AG08396 (cell line): ENCODE data around the gene GPT2.
A peak's percentile ranks its signal among the peaks of the same experiment; 100 is the strongest.

Experiments used
- DNase-seq: peaks from one replicate; pipeline ENCODE4 v3.0.0; 2012; ENCODE audit warnings: low spot score, mixed read lengths

The GPT2 gene, protein sequence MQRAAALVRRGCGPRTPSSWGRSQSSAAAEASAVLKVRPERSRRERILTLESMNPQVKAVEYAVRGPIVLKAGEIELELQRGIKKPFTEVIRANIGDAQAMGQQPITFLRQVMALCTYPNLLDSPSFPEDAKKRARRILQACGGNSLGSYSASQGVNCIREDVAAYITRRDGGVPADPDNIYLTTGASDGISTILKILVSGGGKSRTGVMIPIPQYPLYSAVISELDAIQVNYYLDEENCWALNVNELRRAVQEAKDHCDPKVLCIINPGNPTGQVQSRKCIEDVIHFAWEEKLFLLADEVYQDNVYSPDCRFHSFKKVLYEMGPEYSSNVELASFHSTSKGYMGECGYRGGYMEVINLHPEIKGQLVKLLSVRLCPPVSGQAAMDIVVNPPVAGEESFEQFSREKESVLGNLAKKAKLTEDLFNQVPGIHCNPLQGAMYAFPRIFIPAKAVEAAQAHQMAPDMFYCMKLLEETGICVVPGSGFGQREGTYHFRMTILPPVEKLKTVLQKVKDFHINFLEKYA

DNA sequence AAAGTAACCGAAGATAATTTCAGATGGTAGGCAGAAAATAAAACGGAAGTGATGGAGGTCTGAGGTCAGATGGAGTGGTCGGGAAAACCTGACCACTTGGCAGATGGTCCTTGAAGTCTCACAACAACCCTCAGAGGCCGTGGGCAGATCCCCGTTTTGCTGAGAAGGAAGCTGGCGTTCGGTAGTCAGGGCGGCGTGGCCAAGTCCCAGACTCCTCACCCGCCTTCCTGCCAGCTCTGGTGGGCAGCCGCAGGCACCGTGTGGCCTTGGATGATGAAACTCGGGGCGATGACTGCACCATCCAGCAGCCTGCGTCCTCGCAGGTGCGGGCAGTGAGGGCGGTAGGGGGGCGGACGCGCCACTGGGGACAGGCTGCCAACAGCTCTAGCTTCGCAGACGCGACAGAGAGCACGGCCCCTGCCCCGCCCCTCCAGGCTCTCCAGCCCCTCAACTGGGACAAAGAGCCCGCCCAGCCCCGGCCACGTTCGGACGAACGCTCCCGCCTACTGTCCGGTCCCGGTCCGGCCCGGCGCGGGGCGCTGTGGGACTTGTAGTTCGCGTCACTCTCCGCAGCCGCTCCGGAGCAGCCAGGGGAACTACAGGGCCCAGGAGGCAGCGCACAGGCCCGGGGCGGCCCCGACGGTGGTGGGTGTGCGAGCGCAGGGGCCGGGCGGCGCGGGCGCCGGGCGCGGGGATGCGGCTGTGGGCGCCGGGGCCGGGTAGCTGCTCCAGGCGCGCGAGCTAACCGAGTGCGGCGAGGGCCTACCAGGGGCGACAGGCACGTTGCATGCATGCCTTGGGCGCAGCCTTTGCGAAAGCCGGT lies at the start of gene GPT2:
TSS of gene GPT2 (plus strand) at position 673 of the 823 bp plus-strand sequence. CDS start 354 bp downstream, outside the sequence.
- DNase-seq = peak; percentile 95

DNA sequence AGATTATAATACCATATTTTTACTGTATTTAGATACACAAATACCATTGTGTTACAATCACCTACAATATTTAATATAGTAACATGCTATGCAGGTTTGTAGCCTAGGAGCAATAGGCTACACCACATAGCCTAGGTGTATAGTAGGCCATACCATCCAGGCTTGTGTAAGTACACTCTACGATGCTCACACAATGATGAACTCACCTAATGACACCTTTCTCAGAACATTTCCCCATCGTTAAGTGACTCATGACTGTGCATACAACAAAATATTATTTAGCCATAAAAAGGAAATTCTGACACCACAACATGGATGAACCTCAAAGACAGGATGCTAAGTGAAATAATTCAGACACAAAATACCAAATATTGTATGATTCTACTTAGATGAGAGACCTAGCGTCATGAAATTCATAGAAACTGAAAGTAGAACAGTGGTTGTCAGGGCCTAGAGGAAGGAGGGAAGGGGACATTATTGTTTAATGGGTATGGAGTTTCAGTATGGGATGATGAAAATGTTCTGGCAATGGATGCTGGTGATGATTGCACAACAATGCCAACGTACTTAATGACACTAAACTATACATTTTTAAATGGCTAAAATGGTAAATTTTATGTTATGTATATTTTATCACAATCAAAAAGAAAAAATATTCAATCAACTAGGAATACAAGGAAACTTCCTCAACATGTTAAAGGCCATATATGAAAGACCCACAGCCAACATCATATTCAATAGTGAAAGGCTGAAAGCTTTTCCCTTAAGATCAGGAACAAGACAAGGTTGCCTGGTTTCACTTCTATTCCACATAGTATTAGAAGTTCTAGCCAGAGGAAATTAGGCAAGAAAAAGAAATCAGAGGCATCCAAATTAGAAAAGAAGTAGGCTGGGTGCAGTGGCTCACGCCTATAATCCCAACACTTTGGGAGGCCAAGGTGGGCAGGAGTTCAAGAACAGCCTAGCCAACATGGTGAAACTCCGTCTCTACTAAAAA lies 47.3 kb upstream of the GPT2 start:
- DNase-seq = no peak

GRCh38 chr16:46839986-46840443 lies 44.1 kb upstream of the GPT2 start:
- no peak for DNase-seq

- no peak for DNase-seq
These were observed 41.8 kb upstream of the GPT2 start for GRCh38 chr16:46842192-46842895.

DNA sequence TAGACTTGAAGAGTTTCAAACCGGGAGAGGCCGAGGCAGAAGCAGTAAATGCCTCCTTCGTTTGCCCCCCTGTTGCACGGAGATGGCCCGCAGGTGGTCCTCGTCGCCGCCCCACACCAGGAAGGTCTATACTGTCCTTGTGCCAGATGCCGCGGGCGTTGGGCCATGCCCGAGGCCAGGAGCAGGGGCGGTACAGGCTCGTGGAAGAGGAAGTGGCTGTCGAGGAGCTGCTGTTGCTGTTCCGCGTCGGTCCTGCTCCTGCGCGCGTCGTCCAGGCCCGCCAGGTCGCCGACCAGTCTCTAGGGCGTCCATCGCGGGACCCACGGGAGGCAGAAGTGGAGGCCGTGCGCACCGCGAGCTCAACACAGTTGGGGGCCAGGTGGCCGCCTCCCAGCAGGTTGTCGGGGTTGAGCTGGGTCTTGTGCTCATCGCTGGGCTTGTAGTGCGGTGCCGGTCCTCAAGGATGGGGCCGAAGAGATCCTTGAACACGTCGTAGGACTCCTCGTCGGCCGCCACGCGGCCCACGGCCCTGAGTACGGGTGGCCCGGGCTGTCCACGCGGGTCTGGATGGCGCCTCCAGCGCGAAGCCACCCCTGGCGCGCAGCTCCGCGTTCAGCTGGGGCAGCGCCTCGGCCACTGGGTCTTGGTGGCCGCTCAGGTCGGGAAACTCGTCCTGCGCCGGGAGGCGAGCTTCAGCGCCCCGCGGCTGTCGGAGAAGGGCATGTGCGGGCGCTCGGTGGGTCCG lies 40.1 kb upstream of the GPT2 start:
- no peak for DNase-seq

GRCh38 chr16:46844771-46845170 lies 39.4 kb upstream of the GPT2 start:
- DNase-seq = peak; percentile 50

- no peak for DNase-seq
These were observed 38.2 kb upstream of the GPT2 start for GRCh38 chr16:46845952-46846351.

DNA sequence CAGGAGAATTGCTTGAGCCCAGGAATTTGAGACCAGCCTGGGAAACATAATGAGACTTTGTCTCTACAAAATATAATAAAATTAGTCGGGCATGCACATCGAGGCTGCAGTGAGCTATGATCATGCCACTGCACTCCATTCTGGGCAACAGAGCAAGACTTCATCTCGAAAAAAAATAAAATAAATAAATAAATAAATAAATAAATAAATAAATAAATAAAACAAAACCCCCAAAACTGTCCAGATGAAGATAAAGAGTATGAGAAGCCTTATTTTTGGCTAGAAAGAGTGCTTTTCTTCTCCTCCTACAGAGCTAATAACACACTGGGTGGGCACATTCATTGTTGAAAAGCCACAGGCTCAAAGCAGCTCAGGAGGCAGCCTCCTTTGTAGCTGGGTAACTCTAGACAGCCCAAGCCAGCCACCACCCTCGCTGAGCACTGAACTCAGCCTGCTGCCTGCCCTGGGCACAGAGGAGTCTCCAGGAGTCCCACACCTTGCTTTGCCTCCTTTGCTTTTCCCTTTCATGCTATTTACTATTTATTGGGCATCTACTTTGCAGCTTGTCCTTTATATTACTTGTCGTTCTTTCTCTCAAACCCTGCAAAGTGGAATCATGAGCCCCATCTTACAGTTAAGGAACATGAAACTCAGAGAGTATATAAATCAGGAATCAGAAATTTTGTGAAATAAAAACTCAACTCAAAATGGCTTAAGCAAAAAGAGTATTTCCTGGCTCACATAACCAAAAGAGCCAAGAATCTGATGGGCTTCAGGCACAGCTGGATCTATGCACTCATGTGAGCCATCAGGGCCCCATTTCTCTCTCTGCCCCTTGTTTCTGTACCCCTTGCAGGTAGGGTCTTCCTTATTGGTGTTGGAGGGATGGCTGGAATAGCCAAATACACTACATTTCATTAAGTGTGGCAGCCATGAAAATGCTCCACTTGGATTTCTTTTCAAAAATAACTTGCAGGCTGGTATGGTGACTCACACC lies 35.1 kb upstream of the GPT2 start:
- no peak for DNase-seq

DNA sequence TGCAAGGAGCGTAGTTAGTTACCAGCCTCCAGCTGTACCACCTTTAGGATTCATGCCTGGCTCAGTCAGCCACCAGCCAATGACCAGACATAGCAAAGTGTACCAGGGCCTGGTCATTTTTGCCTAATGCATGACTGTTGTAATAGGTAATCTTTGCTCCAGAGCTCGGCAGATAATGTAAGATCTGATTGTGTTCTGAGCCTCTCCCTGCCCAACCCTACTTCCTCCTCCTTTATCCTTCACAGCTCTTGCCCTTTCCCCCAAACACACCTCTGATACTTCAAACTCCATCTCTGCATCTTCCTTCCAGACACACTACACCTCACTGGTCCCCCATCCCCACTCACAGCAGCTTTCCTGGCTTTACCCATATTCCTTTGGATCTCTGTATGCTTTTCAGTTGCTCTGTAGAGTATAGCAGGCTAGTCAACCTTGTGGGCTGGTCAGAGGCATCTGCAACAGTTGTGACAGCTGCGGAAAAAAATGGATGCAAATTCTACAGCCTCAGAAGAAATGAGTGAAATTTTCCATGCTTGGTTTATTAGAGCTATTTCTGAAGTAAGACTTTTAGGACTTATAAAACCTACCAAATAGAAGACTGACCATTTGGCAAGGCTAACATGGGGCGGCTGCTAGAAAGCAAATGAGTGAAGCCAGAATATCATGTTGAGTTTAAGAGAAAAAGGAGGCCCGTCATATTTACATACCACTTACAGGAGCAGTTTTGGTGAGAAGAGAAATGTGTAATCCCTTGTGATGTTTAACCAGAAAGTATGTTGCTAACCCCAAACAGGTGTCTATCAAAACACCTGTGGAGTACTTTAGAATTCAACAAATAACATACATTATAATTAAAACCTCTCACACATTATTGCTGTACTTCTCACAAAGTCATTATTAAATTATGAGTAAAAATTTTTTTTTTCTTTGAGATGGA lies 33.3 kb upstream of the GPT2 start:
- no peak for DNase-seq

DNA sequence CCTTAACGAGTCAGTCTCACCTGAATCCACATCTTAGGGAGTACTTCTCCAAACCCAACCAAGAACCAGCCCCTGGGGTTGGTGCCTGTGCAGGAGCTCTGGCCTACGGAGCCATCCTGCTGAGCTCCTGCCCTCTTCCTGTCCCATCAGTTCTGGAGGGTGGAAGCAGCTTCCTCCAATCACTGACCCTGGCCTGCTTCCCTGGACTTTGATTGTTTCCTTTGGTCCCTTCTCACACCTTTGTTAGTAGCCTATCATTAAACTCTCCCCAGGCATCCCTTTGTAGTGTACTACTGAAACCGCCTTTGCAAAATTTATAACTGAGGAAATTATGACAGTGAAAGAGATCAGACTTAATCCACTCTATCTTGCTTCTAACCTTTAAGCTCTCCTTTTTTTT lies 32.0 kb upstream of the GPT2 start:
- DNase-seq = no peak

DNA sequence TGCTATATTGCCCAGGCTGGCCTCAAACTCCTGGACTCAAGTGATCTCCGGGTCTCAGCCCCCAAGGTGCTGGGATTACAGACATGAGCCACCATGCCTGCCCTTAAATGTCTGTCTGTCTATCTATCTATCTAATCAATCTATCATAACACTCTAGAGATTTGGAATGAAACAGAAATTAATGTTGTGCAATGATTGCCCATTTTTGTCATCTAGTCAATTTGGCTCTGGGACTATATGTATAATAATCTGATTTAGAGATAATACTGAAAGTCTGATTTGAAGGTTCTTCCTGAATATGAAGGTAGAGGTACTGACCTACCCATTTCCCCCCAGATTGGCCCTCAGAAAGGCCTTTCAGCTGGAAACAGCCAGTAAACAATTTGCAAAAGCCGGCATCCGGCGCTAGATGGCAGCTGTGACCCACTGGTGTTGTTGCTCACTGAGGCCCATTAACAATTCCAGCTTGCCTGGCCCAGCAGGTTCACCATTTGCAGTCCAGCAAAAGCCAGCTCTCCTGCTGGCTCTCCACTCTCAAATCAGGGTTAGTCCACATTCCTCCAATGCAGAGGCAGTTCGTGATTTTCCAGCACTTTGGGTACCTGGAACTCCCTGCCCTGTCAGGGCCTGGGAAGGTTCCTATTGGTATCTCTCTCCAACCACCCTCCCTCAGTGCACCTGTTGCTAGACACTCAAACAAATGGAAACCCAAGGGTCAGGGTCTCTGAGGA lies 30.3 kb upstream of the GPT2 start:
- DNase-seq = peak; percentile 83

- no peak for DNase-seq
These were observed 29.3 kb upstream of the GPT2 start for GRCh38 chr16:46854846-46855245.

GRCh38 chr16:46855389-46855788 lies 28.8 kb upstream of the GPT2 start:
- no peak for DNase-seq

- peak; percentile 77 for DNase-seq
These were observed 26.7 kb upstream of the GPT2 start for GRCh38 chr16:46857368-46857945.

DNA sequence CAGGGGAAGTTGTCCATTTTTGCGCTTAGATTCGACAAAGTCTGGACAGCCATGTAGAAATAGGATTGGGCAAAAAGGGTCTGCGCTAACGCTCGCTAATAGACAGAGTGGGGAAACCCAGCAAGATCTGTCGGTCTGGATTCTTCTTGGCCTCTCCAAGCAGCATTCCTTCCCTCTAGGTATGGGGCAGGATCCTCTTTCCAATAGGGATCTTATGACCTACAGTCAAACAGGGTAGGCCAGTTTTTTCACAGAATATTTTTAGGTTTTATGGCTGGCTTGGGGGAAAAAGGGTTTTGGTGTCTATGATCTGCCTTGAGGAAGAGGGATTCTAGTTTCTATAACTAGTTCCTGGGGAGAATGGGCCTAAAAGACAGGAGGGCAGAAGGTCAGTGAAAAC lies 26.0 kb upstream of the GPT2 start:
- no peak for DNase-seq

- DNase-seq = peak; percentile 86
These were observed 24.4 kb upstream of the GPT2 start for GRCh38 chr16:46859719-46860152.
